Measurements from ENCODE around the gene ABCB8.

Gene ABCB8

DNA sequence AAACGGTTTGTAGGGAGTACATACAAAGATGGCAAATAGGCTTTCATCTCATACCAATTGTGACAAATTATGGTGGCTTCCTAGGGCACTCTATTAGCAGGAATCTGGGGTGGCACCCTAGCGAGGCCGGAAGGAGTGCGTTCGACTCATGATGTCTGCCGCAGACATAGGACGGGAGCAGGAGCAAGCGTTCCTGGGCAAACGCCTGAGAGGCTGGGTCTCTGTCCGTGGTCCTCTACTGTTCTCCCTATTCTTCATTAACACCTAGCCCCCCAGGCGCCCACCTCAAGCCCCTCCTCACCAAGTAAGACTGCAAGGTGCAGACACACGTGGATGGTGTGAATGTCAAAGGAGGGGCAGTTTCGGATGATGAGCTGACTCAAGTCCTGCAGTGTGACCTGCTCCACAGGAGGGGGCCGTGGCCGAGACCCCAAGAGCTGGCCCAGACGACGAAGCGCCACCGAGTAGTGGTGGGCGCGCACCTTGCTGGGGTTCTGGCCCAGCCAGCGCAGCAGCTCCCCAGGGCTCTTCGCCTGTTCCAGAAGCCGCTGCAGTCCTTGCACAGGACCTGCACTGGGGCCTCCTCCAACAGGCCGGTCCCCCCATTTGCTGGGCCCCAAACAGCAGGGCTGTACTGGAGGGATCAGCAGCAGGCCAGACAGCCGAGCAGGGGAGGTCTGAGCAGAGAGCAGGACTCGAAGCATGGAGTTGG, 51.1 kb downstream of the ABCB8 start:
- in situ Hi-C loops (cut with MboI; ENCODE audit: low sequenced_read_pairs, unreplicated experiment), result no loop called here
- DNase-seq (ENCODE audit: low spot score), result no peak
- TF ChIP-seq, protein P1, sequence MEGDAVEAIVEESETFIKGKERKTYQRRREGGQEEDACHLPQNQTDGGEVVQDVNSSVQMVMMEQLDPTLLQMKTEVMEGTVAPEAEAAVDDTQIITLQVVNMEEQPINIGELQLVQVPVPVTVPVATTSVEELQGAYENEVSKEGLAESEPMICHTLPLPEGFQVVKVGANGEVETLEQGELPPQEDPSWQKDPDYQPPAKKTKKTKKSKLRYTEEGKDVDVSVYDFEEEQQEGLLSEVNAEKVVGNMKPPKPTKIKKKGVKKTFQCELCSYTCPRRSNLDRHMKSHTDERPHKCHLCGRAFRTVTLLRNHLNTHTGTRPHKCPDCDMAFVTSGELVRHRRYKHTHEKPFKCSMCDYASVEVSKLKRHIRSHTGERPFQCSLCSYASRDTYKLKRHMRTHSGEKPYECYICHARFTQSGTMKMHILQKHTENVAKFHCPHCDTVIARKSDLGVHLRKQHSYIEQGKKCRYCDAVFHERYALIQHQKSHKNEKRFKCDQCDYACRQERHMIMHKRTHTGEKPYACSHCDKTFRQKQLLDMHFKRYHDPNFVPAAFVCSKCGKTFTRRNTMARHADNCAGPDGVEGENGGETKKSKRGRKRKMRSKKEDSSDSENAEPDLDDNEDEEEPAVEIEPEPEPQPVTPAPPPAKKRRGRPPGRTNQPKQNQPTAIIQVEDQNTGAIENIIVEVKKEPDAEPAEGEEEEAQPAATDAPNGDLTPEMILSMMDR (IDR thresholded peaks at IDR 0.05; ENCODE audit: borderline replicate concordance, control extremely low read depth, extremely low read depth, insufficient read depth, missing control alignments), result no peak

DNA sequence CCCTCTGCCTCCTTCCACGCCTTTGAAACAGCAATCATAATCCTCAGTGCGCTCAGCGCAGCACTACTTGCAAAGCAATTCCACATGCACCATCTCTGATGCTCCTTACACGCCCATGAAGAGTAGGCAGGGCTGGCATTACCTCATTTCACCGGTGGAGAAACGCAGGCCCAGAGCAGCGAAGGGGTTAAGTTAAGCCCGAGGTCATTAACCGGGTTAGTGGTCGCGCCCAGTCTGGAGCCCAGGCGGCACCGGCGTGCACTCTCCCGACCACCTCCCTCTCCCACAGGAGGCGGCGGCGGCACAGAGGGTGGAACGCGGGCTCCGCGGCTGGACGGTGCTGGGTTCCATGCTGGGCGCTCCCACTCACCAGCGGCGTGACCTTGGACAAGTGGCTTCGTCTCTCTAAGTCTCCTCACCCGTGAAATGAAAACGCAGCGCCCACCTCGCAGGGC, 51.8 kb downstream of the ABCB8 start:
- DNase-seq (ENCODE audit: low spot score), result no peak
- in situ Hi-C loops (cut with MboI; ENCODE audit: low sequenced_read_pairs, unreplicated experiment), result no loop called here
- TF ChIP-seq, protein P1 (IDR thresholded peaks at IDR 0.05; ENCODE audit: borderline replicate concordance, control extremely low read depth, extremely low read depth, insufficient read depth, missing control alignments), result no peak

DNA sequence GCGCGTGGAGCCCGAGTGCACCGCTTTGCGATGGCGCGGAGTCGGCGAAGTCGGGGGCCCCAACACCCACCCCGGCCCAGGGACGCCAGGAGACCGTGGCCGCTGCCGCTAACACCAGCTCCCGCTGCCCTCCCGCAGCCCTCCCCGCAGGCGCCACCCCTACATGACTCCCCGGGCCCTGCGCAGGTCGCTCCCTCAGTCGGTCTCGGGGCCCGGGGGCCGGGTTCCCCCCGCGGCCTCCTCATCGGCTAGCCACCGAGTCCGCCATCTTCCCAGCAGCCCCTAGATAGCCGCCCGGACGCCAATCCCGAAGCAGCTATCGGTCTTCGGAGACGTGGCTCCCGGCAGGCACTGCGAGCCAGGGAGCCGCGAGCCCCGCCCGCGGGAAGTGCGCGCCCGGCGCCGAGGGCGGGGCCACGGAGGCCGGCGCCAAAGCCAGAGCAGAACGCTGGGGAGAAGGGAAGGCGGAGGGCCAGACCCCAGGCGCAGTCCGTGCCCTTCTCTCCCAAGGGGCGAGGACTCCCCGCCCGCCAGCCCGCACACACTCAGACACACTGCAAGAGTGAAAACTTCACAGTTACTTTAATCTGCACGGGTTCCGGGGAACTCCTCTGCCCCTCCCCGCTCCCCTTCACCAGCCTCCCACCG, 52.4 kb downstream of the ABCB8 start, which contains the start of gene FASTK:
FASTK (minus strand) TSS at position 288 of the 648 bp plus-strand sequence; CDS start at position 245, 43 bp downstream.
- peak; percentile 98 for DNase-seq (ENCODE audit: low spot score)
- in situ Hi-C loops (cut with MboI; ENCODE audit: low sequenced_read_pairs, unreplicated experiment), result no loop called here
- TF ChIP-seq, protein P1 (IDR thresholded peaks at IDR 0.05; ENCODE audit: borderline replicate concordance, control extremely low read depth, extremely low read depth, insufficient read depth, missing control alignments), result no peak

DNA sequence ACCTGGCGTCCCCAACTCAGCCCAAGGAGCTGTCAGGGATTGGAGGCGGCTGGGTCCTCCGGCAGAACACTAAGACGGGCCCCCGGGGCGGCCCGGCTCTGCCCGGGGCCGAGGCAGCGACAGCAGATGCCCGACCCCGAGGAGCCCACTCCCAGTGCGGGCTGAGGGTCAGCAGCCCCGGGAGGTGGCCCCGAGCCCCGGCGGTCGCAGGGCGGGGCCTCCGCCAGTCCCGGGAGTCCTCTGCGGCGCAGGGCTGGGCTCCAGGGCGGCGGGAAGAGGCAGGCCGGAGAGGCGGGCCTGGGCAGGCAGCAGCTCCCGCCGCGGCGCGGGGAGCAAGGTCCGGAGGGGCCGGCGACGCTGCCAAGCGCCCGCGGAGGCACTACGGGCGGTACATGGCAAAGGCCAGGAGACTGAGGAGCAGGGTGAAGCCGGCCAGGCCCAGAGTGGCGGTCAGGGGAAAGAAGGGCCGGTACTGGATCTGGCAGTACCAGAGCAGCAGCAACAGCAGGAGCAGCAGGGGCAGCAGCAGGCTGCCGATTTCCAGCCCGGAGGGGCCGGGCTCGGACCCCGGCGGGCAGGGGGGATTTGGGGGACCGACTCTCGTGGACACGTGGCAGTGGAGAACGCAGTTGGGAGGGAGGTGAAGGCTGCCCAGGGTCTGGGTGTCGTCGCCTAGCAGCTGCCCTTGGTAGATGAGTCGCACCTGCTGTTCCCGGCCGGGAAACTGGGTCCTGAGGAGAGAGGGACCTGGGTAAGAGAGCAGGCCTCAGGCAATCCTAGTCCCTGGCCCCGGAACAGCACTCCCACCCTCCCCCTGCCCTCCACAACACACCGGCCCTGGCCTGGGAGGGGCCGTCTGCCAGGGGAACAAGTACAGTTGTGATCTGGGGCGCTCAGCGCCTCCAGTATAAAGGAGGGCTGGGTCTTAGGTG, 53.2 kb downstream of the ABCB8 start:
- in situ Hi-C loops (cut with MboI; ENCODE audit: low sequenced_read_pairs, unreplicated experiment), result no loop called here
- TF ChIP-seq, protein P1 (IDR thresholded peaks at IDR 0.05; ENCODE audit: borderline replicate concordance, control extremely low read depth, extremely low read depth, insufficient read depth, missing control alignments), result no peak
- DNase-seq (ENCODE audit: low spot score), result no peak

DNA sequence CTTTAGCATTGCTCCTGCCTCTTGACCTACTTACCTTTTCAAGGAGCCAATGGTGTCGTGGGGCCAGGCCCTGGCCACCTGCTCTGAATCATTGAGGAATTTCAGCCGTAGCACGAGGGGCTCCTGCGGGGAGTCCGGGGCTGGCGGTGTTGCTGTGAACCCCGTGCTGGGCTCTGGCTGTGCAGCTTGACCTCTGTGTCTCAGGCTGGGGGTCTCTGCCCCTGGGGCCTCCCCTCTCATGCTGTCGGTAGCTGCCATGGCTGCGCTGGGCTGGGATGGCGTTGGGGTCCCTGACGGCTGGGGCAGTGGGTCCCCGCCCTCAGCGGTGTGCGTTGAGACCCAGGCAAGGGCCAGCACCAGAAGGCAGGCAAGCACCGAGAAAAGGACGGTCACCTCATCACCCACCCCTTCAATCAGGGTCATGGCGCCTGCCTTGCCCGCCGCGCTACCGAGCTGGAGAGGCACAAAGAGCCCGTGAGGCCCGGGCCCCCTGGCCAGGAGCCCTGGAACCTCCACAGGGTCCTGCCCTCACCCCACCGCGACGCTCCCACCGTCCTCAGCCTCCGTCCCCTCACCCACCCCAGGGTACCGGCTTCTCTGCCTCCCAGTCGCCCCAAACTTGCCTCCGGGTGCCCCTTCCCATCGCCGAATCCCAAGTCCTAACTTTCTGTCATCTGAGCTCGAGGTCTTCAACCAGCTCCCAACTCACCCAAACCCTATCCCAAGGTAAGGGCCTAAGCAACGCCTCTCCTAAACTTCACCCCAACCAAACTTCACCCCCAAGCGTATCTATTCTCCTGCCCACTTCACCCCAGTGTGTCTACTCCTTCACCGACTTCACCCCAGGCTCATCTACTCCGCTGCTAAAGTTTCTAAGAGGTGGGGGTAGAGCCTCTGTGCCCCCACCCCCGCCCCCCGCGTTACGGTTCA, 54.2 kb downstream of the ABCB8 start:
- DNase-seq (ENCODE audit: low spot score), result no peak
- TF ChIP-seq, protein P1 (IDR thresholded peaks at IDR 0.05; ENCODE audit: borderline replicate concordance, control extremely low read depth, extremely low read depth, insufficient read depth, missing control alignments), result no peak
- in situ Hi-C loops (cut with MboI; ENCODE audit: low sequenced_read_pairs, unreplicated experiment), result no loop called here

Data from GM13976 (cell line).